Small intestine (tissue), 7 donors: ENCODE measurements around the gene LIPT1. TPM values are rescaled to one million over a fixed set of nuclear protein-coding genes. Genes with fewer than 3 reads are reported as not detected.
A peak's percentile ranks its signal among the peaks of the same experiment; 100 is the strongest.

ENCODE experiments used
- DNase-seq, 2 donors: peaks; one replicate each; pipeline versions ENCODE4 v3.0.0 to v3.0.0-alpha.2; 2013
- FAIRE-seq: peaks from 2 replicates; lab custom pipeline; 2012; peaks lifted over from hg19 to GRCh38; lab: Jason Lieb, UNC
- H3K27ac ChIP-seq, 3 donors: one replicate each; pipeline ENCODE4 v1.5.1; 2013; ENCODE audit warnings: low read length in 2 of 3, mild to moderate bottlenecking in 2 of 3, control low read depth in 1 of 3, inconsistent platforms in 1 of 3, low read depth in 1 of 3, moderate library complexity in 1 of 3
- H3K27me3 ChIP-seq, 3 donors: one replicate each; pipeline ENCODE4 v1.6.1; 2013; ENCODE audit warnings: low read length in 3 of 3, inconsistent platforms in 1 of 3; ENCODE audit not compliant: control insufficient read depth in 3 of 3, insufficient read depth in 3 of 3
- H3K36me3 ChIP-seq, 3 donors: one replicate each; pipeline ENCODE4 v1.6.1; 2013; ENCODE audit warnings: low read length in 3 of 3, inconsistent platforms in 1 of 3, low read depth in 1 of 3, mild to moderate bottlenecking in 1 of 3, moderate library complexity in 1 of 3; ENCODE audit not compliant: control insufficient read depth in 3 of 3, insufficient read depth in 2 of 3
- H3K4me1 ChIP-seq, 3 donors: one replicate each; pipeline ENCODE4 v1.6.1; 2013; ENCODE audit warnings: low read length in 2 of 3, inconsistent platforms in 1 of 3, low read depth in 1 of 3, mild to moderate bottlenecking in 1 of 3, moderate library complexity in 1 of 3; ENCODE audit not compliant: control insufficient read depth in 3 of 3, insufficient read depth in 2 of 3
- H3K4me3 ChIP-seq, 3 donors: one replicate each; pipeline ENCODE4 v1.5.1; 2013; ENCODE audit warnings: low read length in 3 of 3, control low read depth in 1 of 3, inconsistent platforms in 1 of 3, low read depth in 1 of 3, mild to moderate bottlenecking in 1 of 3, moderate library complexity in 1 of 3
- H3K9me3 ChIP-seq, 2 donors: one replicate each; pipeline ENCODE4 v1.6.1; 2013; ENCODE audit warnings: low read depth in 1 of 2, low read length in 1 of 2; ENCODE audit not compliant: control insufficient read depth in 2 of 2, insufficient read depth in 1 of 2
- WGBS, 3 donors: extraction: QIAGEN DNeasy Blood & Tissue Kit; methylation state at CpG; one replicate each; pipeline ENCODE4 v1.1.7; 2013; 5-methylcytosine and 5-hydroxymethylcytosine counted together
- polyA plus RNA-seq, 4 donors: library from polyadenylated mRNA; stranded (reverse) in 3 of 4; unstranded in 1 of 4; fragments of 200-250 nt in 3 of 4; fragments of 120-200 nt in 1 of 4; gene quantifications; one replicate each; pipeline versions ENCODE4 v1.2.1 to v1.2.3, GENCODE V29; 2013
- donor health status: healthy with polysubstance abuse.
- donor health status: control.
- donor health status: control.
- donor health status: Bipolar disorder and iron deficiency.
- donor health status: healthy.

LIPT1 gene
- polyA plus RNA-seq, 4 donors, result 7.0 to 18.2 (median 11.8) TPM

DNA sequence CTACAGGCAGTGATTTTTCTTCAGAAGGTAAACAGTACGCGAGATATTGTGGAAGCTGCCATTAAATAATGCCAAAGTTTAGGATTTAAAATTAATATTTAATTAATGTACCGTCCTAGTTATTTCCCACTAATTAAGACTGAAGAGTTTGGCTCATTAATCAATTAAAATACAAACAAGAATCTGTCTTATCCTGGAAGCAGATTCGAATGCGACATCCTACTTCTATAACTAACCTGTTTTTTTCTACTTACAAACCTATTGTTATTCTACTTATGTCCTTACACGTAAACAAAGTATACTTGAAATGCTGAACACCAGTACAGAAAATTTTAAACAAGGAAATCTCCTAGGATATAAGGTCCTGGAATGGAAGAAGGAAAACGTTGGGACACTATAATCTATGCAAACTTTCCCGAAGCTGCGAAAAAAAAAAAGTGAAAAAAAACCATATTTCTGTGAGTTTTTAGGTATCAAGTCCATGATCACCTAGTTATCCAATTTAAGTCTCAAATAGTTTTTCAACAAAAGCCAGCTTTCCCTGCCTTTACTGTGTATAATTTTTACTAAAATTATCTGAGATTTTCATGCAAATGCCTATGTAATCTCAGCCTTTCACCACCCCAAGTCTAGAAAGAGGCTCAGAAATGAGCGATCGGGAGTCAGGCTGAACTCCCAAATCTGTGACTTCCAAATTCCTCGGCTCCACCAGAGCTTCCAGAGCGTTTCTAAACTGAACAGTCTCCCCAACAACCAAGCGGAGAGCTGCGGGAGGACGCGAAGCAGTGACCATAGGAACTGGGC is 14.5 kb upstream of the LIPT1 start:
- DNase-seq, result no peak
- Histone ChIP-seq H3K27ac (peak overlapping the region; percentile 85 to 99 (median 98)), H3K4me1 (no peaks in the 10 kb centered on the region), H3K9me3 (peaks cover 0 to under 1% of the 10 kb centered on the region in 2 donors), H3K36me3 (peaks cover 0 to 6% (median 0%) of the 10 kb centered on the region in 3 donors), H3K27me3 (no peaks in the 10 kb centered on the region), H3K4me3 (peak overlapping the region; percentile 71 to 99 (median 71))
- WGBS, 3 donors, result 7 to 20% (median 13%) methylated on average over 17 of the region's 17 CpGs
- no peak for FAIRE-seq

DNA sequence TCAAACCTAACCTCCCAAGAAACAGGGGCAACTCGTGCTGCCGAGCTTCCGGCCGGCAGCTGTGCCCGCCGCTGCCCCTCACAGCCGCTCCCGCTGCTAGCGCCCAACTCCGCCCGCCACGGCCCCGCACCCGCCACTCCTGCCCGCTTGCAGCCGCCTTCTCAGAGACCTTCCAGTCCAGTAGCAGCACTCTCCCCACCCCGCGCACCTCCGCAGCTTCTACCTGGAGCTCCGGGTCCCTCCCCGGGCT is 14.0 kb upstream of the LIPT1 start:
- H3K27me3 ChIP-seq, result no peaks in the 10 kb centered on the region
- H3K36me3 ChIP-seq, result peaks cover 0 to 6% (median 0%) of the 10 kb centered on the region in 3 donors
- H3K27ac ChIP-seq, result peak overlapping the region; percentile 85 to 99 (median 98)
- WGBS, 3 donors, result 0% methylated on average over 12 to 21 of the region's 21 CpGs
- DNase-seq (no peak), FAIRE-seq (no peak)
- H3K4me1 ChIP-seq, result no peaks in the 10 kb centered on the region
- H3K4me3 ChIP-seq, result peak overlapping the region; percentile 71 to 99 (median 71)
- no peaks in the 10 kb centered on the region for H3K9me3 ChIP-seq

DNA sequence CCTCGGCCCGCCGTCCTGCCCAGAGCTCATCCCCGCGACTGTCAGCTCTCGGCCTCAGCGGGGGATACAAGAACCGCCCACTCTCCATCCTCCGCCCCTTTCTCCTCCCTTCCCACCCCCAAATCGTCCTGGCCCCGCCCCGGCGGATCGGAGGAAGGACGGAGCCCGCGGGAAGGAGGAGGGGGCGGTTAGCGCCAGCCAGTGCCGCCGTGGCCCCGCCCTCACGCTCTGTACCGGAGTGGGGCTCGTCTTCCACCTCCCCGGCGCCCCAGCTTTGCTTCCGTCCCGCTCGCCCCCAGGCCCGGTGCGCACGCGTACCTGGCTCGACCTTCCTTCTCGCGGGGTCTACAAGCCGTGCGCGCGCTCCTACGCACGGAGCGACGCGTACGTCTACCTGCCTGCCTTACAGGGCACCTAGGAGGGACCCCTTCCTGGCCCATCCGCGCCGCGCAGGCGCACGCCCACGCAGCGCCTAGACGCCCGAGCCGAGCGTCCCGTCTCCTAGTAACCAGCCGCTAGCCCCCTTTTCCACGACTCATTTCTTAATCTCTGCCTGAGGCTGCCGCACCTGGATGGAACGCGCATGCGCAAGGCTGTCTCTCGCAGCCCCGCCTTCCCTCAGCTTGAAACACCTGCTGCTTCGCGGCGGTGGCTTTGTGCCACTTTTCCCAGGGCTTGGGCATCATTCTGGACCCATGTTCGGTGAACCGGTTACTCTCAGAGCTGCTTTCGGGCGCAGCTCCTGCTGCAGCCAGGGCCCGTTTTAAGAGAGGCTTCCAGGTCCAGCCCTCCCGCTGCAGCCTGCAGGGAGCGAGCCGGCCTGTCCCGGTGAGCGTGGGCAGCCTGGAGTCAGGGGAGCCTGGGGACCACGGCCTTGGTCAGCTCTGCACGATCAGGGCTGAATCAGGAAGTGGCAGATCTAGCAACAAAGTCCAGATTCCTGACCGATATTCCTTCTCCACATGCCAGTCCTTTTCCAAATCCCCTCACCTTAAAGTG is 13.4 kb upstream of the LIPT1 start, which contains the start of gene C2orf15:
C2orf15 (plus strand) TSS at position 598 of the 999 bp plus-strand sequence. CDS start 8,852 bp downstream, outside the sequence.
- peak within 1 kb of the TSS; percentile 85 to 99 (median 98) for H3K27ac ChIP-seq
- no peak for FAIRE-seq
- no peaks in the 10 kb centered on the region for H3K4me1 ChIP-seq

DNA sequence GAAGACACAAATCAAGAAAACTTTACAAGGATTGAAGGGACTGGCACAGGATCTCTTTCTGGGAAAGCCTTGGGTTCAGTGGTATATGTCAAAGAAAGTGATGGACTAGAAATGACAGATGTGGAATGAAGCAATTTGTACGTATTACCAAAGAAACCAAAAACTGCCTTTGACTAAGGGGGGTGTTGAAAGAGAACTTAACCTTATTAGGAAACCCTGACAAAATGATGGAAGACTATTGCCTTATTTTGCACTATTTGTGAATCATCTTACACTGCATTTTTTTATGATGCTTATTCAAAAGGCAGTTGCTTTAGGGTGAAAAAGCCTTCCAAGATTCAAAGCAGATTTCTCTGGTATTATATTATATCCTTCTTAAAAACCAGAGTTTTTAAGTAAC is 4.1 kb upstream of the LIPT1 start:
- H3K9me3 ChIP-seq, result no peaks in the 10 kb centered on the region
- FAIRE-seq (no peak), DNase-seq (no peak)
- no peak overlapping the region for H3K27ac ChIP-seq
- H3K36me3 ChIP-seq, result peaks cover 0 to 5% (median 0%) of the 10 kb centered on the region in 3 donors
- H3K4me3 ChIP-seq, result no peak overlapping the region
- 88 to 100% (median 97%) methylated on average over 1 of the region's 1 CpG for WGBS, 3 donors
- peaks cover 0 to 20% (median 4%) of the 10 kb centered on the region in 3 donors for H3K4me1 ChIP-seq
- H3K27me3 ChIP-seq, result no peaks in the 10 kb centered on the region

More for the DNA sequence above, 13.4 kb upstream of the LIPT1 start, which contains the start of gene C2orf15:
- 0 to 1% (median 0%) methylated on average over 68 to 84 of the region's 84 CpGs for WGBS, 3 donors
- H3K4me3 ChIP-seq, result peak within 1 kb of the TSS; percentile 71 to 99 (median 71)
- H3K9me3 ChIP-seq, result no peaks in the 10 kb centered on the region
- H3K36me3 ChIP-seq, result peaks cover 0 to 6% (median 0%) of the 10 kb centered on the region in 3 donors
- DNase-seq, result peak; percentile 97
- no peaks in the 10 kb centered on the region for H3K27me3 ChIP-seq

DNA sequence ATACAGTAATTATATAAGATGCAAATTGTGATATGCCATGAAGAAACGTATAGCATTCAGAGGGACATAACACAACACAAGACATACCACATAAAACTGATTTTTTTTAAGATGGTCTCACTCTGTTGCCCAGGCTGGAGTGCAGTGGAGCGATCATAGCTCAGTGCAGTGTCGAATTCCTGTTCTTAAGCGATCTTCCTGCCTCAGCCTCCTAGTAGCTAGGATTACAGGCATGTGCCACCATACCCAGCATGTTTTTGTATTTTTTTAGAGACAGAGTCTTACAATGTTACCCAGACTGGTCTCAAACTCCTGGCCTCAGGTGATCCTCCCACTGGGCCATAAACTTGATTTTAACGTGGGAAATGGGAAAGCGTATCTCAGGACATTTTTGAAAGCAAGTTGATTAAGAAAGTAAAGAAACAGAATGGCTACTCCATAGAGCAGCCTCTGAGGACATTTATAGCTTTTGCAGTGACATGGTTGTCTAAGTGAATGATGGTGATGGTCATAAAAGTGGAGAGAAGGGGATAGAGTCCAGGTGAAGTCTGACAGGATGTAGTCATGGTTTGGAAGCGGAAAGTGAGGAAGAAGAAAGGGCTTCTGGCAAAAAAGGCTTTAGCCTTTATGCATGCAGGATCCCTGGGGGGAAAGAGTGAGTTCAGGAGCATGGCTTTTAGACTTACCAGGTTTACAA is 2.4 kb upstream of the LIPT1 start:
- no peaks in the 10 kb centered on the region for H3K27me3 ChIP-seq
- no peak for FAIRE-seq
- H3K27ac ChIP-seq, result peak overlapping the region in 1 of 3 donors; percentile 90
- DNase-seq, result peak in 1 of 2 donors; percentile 75
- no peaks in the 10 kb centered on the region for H3K9me3 ChIP-seq
- peaks cover 0 to 25% (median 7%) of the 10 kb centered on the region in 3 donors for H3K4me1 ChIP-seq
- WGBS, 3 donors, result 83 to 90% (median 84%) methylated on average over 7 of the region's 7 CpGs
- H3K4me3 ChIP-seq, result no peak overlapping the region
- H3K36me3 ChIP-seq, result peaks cover 0 to 5% (median 3%) of the 10 kb centered on the region in 3 donors

DNA sequence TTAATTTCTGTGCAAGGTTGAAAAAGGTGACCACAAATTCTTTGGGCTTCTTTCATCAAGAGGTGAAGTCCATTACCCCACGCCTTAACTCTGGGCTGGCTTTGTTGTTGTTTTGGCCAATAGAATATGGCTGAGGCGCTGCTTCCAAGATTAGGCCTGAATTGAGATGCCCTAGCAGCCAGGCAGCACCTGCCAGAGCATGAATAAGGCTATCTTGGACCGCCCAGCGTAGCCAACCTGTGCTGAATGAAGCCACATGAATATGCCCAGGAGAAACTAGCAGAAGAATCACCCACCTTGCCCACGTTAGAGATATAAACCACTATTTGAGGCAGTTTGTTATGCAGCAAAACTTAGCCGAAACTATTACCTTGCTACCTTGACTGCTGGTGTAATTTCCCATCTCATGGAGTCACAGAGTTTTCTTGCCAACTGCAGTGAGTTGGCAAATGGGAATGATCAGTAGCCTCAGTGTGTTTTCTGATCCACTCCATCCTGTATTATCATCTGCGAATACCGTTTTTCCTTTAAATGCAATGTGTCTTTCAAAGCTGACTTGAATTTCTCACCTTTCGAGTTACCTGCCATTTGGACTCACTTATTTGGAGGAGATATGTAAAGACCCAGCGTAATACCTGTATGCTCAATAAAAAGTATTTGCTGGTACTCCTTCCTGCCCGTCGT is 704 bp upstream of the LIPT1 start:
- H3K9me3 ChIP-seq, result no peaks in the 10 kb centered on the region
- H3K4me3 ChIP-seq, result peak overlapping the region; percentile 63 to 94 (median 77)
- H3K36me3 ChIP-seq, result peaks cover 0 to 6% (median 3%) of the 10 kb centered on the region in 3 donors
- peaks cover 0 to 25% (median 7%) of the 10 kb centered on the region in 3 donors for H3K4me1 ChIP-seq
- peak; percentile 16 to 36 for DNase-seq
- WGBS, 3 donors, result 16 to 38% (median 22%) methylated on average over 12 of the region's 12 CpGs
- peak overlapping the region; percentile 81 to 96 (median 90) for H3K27ac ChIP-seq
- no peak for FAIRE-seq
- no peaks in the 10 kb centered on the region for H3K27me3 ChIP-seq

DNA sequence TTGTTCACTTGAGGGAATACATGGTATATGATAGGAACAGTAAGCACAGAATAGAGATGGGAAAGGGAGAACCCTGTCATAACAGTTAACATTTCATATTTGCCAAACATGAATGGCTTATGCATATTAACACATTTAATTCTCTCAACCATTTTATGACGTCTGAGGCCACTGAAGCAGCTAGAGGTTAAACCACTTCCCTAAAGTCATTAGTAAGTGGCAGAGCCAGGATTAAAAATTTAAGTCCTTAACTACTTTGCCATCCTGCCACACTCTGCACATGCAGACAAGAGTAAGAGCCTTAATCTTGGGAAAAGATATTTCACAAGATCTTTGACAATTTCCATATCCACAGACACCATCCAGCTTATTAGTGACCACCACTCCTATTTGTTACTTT is 2.1 kb downstream of the LIPT1 start:
- Histone ChIP-seq H3K27me3 (no peaks in the 10 kb centered on the region), H3K9me3 (no peaks in the 10 kb centered on the region), H3K36me3 (peaks cover 0 to 8% (median 3%) of the 10 kb centered on the region in 3 donors), H3K4me1 (peaks cover 0 to 25% (median 7%) of the 10 kb centered on the region in 3 donors), H3K4me3 (no peak overlapping the region), H3K27ac (no peak overlapping the region)
- FAIRE-seq, result no peak
- no peak for DNase-seq
- WGBS, 3 donors, result 63 to 80% (median 68%) methylated on average over 1 of the region's 1 CpG
